CD4-positive, CD25-positive, alpha-beta regulatory T cell (primary cell): Measurements from ENCODE around the gene MAB21L4. TPM values are rescaled to one million over a fixed set of nuclear protein-coding genes. Genes with fewer than 3 reads are reported as not detected.
"Not testable (repeated sequence)": the region's sequence is repeated elsewhere in the genome, so short reads cannot be mapped to it uniquely, and the experiment has no call there.

Experiments
- ATAC-seq, 2 donors: fragments of 150-1000 bp; cut with Tn5 transposase; one replicate each; pipeline ENCODE4 v1.10.0; 2021; ENCODE audit warnings: low read depth in 2 of 2, moderate number of reproducible peaks in 2 of 2, moderate library complexity in 1 of 2
- DNase-seq, 3 donors: peaks; one replicate each; pipeline versions ENCODE4 v3.0.0 to v3.0.0-alpha.2; 2012 to 2022; ENCODE audit warnings: mixed read lengths in 1 of 3
- H3K27ac ChIP-seq: one replicate; pipeline ENCODE4 v1.7.0; 2013; ENCODE audit warnings: mild to moderate bottlenecking, low read length; ENCODE audit not compliant: insufficient read depth, poor library complexity, severe bottlenecking
- H3K27me3 ChIP-seq: one replicate; pipeline ENCODE4 v1.7.0; 2013; ENCODE audit warnings: low read length; ENCODE audit not compliant: control insufficient read depth, insufficient read depth
- H3K36me3 ChIP-seq: one replicate; pipeline ENCODE4 v1.7.0; 2013; ENCODE audit warnings: mild to moderate bottlenecking, low read length, moderate library complexity; ENCODE audit not compliant: control insufficient read depth, insufficient read depth
- H3K4me1 ChIP-seq: 2 replicates; pipeline ENCODE4 v1.7.0; 2013; ENCODE audit warnings: mild to moderate bottlenecking, low read length; ENCODE audit not compliant: insufficient read depth, control insufficient read depth, poor library complexity, severe bottlenecking
- H3K4me3 ChIP-seq: one replicate; pipeline ENCODE4 v1.7.0; 2013; ENCODE audit warnings: low read depth, mild to moderate bottlenecking, low read length, moderate library complexity
- H3K9me3 ChIP-seq, 2 experiments: 1 replicate in 1 of 2; 2 replicates in 1 of 2; pipeline ENCODE4 v1.7.0; 2013; ENCODE audit warnings: low read length in 2 of 2, mild to moderate bottlenecking in 1 of 2, moderate library complexity in 1 of 2; ENCODE audit not compliant: control insufficient read depth in 2 of 2
- H3K27ac Mint-ChIP-seq, 3 donors: one replicate each; pipeline ENCODE4 v1.8.0; 2020 to 2022; ENCODE audit warnings: mild to moderate bottlenecking in 3 of 3, mixed read lengths in 3 of 3, moderate library complexity in 2 of 3
- H3K27me3 Mint-ChIP-seq: one replicate; pipeline ENCODE4 v1.8.0; 2022; ENCODE audit warnings: mild to moderate bottlenecking, mixed read lengths
- H3K36me3 Mint-ChIP-seq: one replicate; pipeline ENCODE4 v1.8.0; 2020; ENCODE audit warnings: mixed read lengths
- H3K4me1 Mint-ChIP-seq, 4 donors: one replicate each; pipeline ENCODE4 v1.8.0; 2020 to 2022; ENCODE audit warnings: mixed read lengths in 4 of 4, mild to moderate bottlenecking in 1 of 4
- H3K4me3 Mint-ChIP-seq, 4 donors: one replicate each; pipeline ENCODE4 v1.8.0; 2020 to 2022; ENCODE audit warnings: mild to moderate bottlenecking in 4 of 4, mixed read lengths in 4 of 4, moderate library complexity in 3 of 4
- H3K9me3 Mint-ChIP-seq, 7 donors: one replicate each; pipeline ENCODE4 v1.8.0; 2020 to 2022; ENCODE audit warnings: mixed read lengths in 7 of 7, mild to moderate bottlenecking in 3 of 7, moderate library complexity in 2 of 7
- polyA plus RNA-seq, 4 donors: library from polyadenylated mRNA; unstranded; fragments of 300-500 nt; fragmentation: Illumina TruSeq; gene quantifications; one replicate each; pipeline ENCODE4 v1.2.3, GENCODE V29; 2021
- total RNA-seq: library from RNA; stranded (reverse); gene quantifications from one replicate; pipeline ENCODE4 v1.2.3, GENCODE V29; 2022

Gene MAB21L4
- total and polyA plus RNA-seq, 5 donors from 2014 or later = not detected

DNA sequence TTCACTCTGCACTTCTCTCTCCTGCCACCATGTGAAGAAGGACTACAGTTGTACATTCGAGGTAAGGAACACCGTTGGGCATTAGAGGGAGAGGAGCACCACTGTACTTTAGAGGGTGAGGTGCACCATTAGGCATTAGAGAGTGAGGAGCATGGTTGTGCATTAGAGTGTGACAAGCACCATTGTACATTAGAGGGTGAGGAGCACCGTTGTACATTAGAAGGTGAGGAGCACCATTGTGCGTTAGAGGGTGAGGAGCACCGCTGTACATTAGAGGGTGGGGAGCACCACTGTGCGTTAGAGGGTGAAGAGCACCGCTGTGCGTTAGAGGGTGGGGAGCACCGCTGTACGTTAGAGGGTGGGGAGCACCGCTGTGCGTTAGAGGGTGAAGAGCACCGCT lies 48.1 kb downstream of the MAB21L4 start:
- Mint-ChIP-seq H3K4me3 (no peak overlapping the region), H3K9me3 (peaks cover 0 to 5% (median 0%) of the 10 kb centered on the region in 7 donors)
- no peak for DNase-seq

DNA sequence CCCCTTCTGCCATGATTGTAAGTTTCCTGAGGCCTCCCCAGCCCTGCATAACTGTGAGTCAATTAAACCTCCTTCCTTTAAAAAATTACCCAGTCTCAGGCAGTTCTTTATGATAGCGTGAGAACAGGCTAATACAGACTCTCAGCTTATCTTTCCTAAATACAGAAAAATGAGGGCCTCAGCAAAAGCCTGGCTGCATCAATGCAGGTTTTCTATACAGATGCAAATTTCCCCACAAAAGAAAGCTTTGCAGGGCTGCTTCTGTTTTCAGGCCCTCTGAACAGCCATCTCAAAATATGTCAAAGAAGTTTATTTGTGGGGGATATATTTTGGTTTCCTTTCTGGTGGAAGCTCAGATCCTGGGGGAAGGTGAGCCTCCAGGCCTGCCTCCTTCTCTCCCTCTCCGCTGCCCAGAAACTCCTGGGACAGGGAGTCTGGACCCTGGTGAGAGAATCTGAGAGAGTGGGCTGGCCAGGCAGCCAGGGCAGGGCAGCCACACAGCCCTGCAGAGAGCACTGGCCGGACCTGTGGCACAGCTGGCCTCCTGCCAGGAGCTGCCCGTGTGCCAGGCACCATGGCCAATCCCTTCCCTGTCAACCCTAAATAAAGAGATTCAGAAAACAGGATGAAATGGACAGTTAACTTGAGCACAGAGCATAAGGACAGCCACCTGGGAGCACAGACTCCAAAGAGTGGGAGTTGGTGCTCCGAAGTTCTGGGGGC lies 48.9 kb downstream of the MAB21L4 start:
- peaks cover 12% of the 10 kb centered on the region for H3K27me3 Mint-ChIP-seq
- H3K36me3 ChIP-seq = no peaks in the 10 kb centered on the region
- H3K4me1 Mint-ChIP-seq = no peaks in the 10 kb centered on the region
- peak overlapping the region in 1 of 4 donors; percentile 38 for H3K4me3 Mint-ChIP-seq
- H3K27me3 ChIP-seq = no peaks in the 10 kb centered on the region
- no peak for DNase-seq
- no peaks in the 10 kb centered on the region for H3K4me1 ChIP-seq
- no peak overlapping the region for H3K27ac ChIP-seq
- no peak for ATAC-seq
- no peaks in the 10 kb centered on the region for H3K36me3 Mint-ChIP-seq
- H3K4me3 ChIP-seq = no peak overlapping the region
- H3K9me3 Mint-ChIP-seq = peaks cover 0 to 5% (median 1%) of the 10 kb centered on the region in 7 donors
- H3K9me3 ChIP-seq = no peaks in the 10 kb centered on the region
- H3K27ac Mint-ChIP-seq = no peak overlapping the region

More for the DNA sequence above, 48.1 kb downstream of the MAB21L4 start:
- Histone ChIP-seq H3K27ac (no peak overlapping the region), H3K4me1 (no peaks in the 10 kb centered on the region), H3K36me3 (no peaks in the 10 kb centered on the region), H3K27me3 (no peaks in the 10 kb centered on the region), H3K4me3 (no peak overlapping the region), H3K9me3 (no peaks in the 10 kb centered on the region)
- H3K27me3 Mint-ChIP-seq = peaks cover 8% of the 10 kb centered on the region
- H3K27ac Mint-ChIP-seq = peak overlapping the region in 1 of 3 donors; percentile 39
- no peaks in the 10 kb centered on the region for H3K36me3 Mint-ChIP-seq
- ATAC-seq = no peak
- H3K4me1 Mint-ChIP-seq = no peaks in the 10 kb centered on the region

DNA sequence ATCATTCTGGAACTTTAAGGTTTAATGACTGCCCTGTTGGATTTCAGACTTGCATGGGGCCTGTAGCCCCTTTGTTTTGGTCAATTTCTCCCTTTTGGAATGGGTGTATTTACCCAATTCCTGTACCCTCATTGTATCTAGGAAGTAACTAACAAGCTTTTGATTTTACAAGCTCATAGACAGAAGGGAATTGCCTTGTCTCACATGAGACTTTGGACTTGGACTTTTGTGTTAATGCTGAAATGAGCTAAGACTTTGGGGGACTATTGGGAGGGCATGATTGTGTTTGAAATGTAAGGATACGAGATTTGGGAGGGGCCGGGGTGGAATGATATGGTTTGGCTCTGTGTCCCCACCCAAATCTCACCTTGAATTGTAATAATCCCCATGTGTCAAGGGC lies 49.6 kb downstream of the MAB21L4 start:
- peaks cover 13% of the 10 kb centered on the region for H3K27me3 Mint-ChIP-seq
- not testable (repeated sequence) for H3K27me3 ChIP-seq, H3K4me3 Mint-ChIP-seq, H3K36me3 ChIP-seq, ATAC-seq, DNase-seq, H3K36me3 Mint-ChIP-seq, H3K9me3 Mint-ChIP-seq, H3K27ac Mint-ChIP-seq, H3K4me1 Mint-ChIP-seq, H3K4me3 ChIP-seq, H3K4me1 ChIP-seq, H3K9me3 ChIP-seq, H3K27ac ChIP-seq

DNA sequence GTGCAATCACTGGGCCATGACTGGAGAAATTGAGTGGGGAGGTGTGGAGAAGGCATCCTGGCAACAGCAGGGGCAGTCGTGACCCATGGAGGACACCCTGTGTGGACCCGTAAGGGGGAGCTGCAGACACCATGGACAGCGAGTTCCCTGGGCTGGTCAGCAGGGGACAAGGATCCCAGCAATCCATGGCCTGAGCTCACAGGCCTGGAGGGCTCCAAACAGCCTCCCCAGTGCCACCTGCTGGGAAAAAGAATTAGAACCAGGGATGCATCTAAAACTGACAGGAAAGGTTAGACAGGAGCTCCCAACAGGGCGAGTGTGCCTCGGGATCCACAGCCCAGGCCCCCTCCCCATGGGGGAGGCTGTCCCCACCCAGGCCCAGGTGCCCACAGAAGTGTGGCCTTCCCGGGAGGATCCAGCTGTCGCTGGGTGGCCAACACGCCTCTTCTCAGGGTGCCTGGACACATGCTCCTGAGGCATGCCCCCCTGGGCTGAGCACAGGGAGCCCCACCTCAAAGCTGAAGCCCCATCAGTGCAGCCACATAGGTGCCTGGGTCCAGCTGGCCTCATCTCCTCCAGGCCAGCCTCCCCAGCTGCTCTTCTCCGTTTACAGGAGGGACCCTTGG lies 55.4 kb downstream of the MAB21L4 start:
- no peaks in the 10 kb centered on the region for H3K36me3 Mint-ChIP-seq
- no peaks in the 10 kb centered on the region for H3K36me3 ChIP-seq

DNA sequence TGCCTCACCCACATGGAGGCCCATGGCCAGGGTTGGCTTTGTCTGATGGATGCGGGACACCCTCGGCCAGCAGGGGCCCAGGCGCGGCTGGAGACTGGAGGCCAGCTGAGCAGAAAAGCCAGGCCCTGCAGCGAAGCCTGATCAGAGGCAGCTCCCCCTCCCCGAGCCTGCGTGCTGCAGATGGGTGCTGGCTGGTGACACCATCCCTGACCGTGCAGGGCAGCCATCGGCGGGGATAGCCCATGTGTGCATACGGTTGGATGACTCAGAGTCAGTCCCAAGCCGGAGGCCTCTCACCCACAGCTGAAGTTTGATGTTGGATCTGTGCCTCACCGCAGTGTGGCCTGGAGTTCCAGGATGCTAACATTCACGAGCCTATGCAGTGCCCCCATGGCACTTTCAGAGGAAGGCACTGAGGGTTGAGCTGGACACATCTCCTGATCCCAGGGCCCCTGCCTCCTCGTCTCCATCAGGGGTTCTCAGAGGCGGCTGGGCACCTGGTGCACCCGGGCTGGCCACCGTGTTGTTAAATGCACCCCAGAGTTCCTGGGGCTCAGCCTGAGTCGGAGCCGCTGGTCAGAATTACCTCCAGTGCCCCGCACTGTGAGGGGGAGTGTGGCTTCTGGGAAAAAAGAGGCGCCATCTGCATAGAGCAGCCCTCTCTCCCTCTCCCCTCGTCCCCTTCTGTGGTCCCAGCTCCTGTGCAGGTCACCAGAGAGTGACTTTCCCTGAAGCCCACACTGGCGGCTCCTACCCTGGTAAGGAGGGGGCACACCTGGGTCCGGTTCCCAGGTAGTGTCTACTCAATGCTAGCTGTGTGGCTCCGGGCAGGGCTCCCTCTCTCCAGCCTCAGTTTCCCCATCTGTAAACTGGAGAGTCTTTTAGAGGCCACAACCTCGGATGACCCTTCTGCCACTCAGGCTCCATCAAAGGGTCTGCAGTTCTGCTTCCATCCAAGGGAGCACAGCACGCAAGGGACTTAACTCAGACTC lies 56.5 kb downstream of the MAB21L4 start:
- no peak overlapping the region for H3K27ac ChIP-seq
- Mint-ChIP-seq H3K4me1 (no peaks in the 10 kb centered on the region), H3K27ac (no peak overlapping the region)

More for the DNA sequence above, 55.4 kb downstream of the MAB21L4 start:
- Histone ChIP-seq H3K4me1 (no peaks in the 10 kb centered on the region), H3K27me3 (no peaks in the 10 kb centered on the region), H3K4me3 (no peak overlapping the region), H3K27ac (no peak overlapping the region), H3K9me3 (no peaks in the 10 kb centered on the region)
- no peak overlapping the region for H3K27ac Mint-ChIP-seq
- no peak overlapping the region for H3K4me3 Mint-ChIP-seq
- peaks cover 32% of the 10 kb centered on the region for H3K27me3 Mint-ChIP-seq
- ATAC-seq (no peak), DNase-seq (peak in 1 of 3 donors; percentile 18)
- H3K4me1 Mint-ChIP-seq = no peaks in the 10 kb centered on the region
- H3K9me3 Mint-ChIP-seq = peaks cover 0 to 2% (median 1%) of the 10 kb centered on the region in 7 donors

DNA sequence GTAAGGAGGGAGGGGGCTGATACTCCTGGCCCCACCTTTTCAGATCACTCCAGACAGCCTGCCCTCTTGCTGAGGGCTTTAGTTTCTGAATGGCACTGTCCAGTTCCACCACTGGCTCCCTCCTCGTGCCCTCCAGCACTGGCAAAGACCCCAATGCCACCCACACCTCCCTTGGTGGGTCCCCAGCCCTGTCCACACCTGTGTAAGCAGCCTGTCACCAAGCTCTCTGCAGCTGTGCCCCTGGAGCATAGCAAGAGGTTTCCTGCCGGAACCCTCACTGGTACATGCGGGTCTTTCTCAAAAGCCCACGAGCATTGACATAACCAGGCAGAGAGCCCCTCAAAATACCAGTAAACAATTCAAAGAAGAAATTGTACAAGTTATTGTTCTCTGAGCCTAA lies 58.3 kb downstream of the MAB21L4 start:
- Histone ChIP-seq H3K4me3 (no peak overlapping the region), H3K27ac (no peak overlapping the region), H3K9me3 (no peaks in the 10 kb centered on the region), H3K4me1 (peaks cover 2% of the 10 kb centered on the region), H3K36me3 (no peaks in the 10 kb centered on the region), H3K27me3 (no peaks in the 10 kb centered on the region)
- ATAC-seq = no peak
- Mint-ChIP-seq H3K4me3 (no peak overlapping the region), H3K27me3 (peaks cover 27% of the 10 kb centered on the region), H3K9me3 (peaks cover 0 to 2% (median 0%) of the 10 kb centered on the region in 7 donors), H3K27ac (no peak overlapping the region), H3K4me1 (no peaks in the 10 kb centered on the region), H3K36me3 (no peaks in the 10 kb centered on the region)
- no peak for DNase-seq

More for the DNA sequence above, 56.5 kb downstream of the MAB21L4 start:
- H3K4me3 Mint-ChIP-seq = no peak overlapping the region
- Histone ChIP-seq H3K36me3 (no peaks in the 10 kb centered on the region), H3K9me3 (no peaks in the 10 kb centered on the region), H3K27me3 (no peaks in the 10 kb centered on the region), H3K4me1 (no peaks in the 10 kb centered on the region), H3K4me3 (no peak overlapping the region)
- no peak for DNase-seq
- ATAC-seq = no peak
- no peaks in the 10 kb centered on the region for H3K36me3 Mint-ChIP-seq
- H3K9me3 Mint-ChIP-seq = peaks cover 0 to 2% (median 0%) of the 10 kb centered on the region in 7 donors
- H3K27me3 Mint-ChIP-seq = peaks cover 36% of the 10 kb centered on the region

DNA sequence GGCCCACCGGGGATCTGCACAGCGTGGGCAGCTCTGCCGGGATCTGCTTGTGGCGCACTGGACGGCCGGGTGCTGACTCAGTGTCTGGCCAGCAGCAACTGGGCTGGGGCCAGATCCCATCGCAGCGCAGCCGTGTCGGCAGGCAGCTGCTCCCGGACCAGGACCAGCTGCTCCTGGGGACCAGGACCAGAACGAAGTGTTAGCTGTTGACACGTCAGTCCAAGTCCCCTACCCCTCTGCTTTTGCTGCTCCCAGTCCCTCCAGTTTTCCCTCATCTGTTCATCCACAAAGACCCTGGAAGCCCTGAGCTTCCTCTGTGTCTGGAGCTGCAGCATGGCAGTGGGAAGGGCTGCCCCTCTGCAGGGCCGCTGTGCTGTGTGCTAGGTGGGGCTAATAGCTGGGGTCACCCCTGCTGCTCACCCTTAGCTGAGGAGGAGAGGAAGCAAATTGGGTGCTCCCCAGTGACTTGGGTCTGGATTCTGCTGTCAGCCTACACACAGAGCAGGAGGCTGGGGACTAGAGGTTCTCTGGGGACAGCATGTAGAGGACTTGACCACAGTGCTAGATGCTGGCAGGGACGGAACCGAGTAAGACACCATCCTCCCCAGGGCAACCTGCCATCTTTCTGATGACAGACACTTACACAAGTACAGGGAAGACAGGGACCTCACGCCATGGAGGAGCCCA lies 59.0 kb downstream of the MAB21L4 start:
- no peaks in the 10 kb centered on the region for H3K36me3 ChIP-seq
- no peak overlapping the region for H3K4me3 ChIP-seq
- ATAC-seq = no peak
- peaks cover 0 to under 1% (median 0%) of the 10 kb centered on the region in 4 donors for H3K4me1 Mint-ChIP-seq
- H3K9me3 Mint-ChIP-seq = peaks cover 0 to 1% (median 0%) of the 10 kb centered on the region in 7 donors
- no peak overlapping the region for H3K27ac Mint-ChIP-seq
- H3K4me1 ChIP-seq = peaks cover 5% of the 10 kb centered on the region
- no peaks in the 10 kb centered on the region for H3K9me3 ChIP-seq
- no peak for DNase-seq
- no peak overlapping the region for H3K27ac ChIP-seq
- peaks cover 22% of the 10 kb centered on the region for H3K27me3 Mint-ChIP-seq
- no peaks in the 10 kb centered on the region for H3K27me3 ChIP-seq
- H3K4me3 Mint-ChIP-seq = no peak overlapping the region
- no peaks in the 10 kb centered on the region for H3K36me3 Mint-ChIP-seq
